HepG2 (cell line): ENCODE results near the gene GMEB2. TPM values are rescaled to one million over a fixed set of nuclear protein-coding genes. Genes with fewer than 3 reads are reported as not detected.
A peak's percentile ranks its signal among the peaks of the same experiment; 100 is the strongest.

Source experiments
- ATM ChIP-seq: fragments of 450-650 bp; IDR thresholded peaks from 2 replicates; pipeline ENCODE4 v1.7.1; 2017; ENCODE audit warnings: mild to moderate bottlenecking, borderline replicate concordance
- GFI1 ChIP-seq: sonication (generic); formaldehyde crosslinking; IDR thresholded peaks from 2 replicates; pipeline ENCODE4 v1.5.0; 2020; ENCODE audit warnings: missing genetic modification reagents, mild to moderate bottlenecking, borderline replicate concordance
- HDAC6 ChIP-seq: fragments of 200-600 bp; sonication (generic); IDR thresholded peaks from 2 replicates; pipeline ENCODE4 v1.7.0; 2017; ENCODE audit warnings: mild to moderate bottlenecking, antibody characterized with exemption, low read length, low read depth
- HNF4G ChIP-seq, 2 experiments: sonication (generic) in 1 of 2; formaldehyde crosslinking in 1 of 2; IDR thresholded peaks; 2 replicates each; pipeline versions ENCODE4 v1.4.0 to v1.6.1; 2011 to 2020; ENCODE audit warnings: borderline replicate concordance in 2 of 2, low read depth in 2 of 2, mild to moderate bottlenecking in 2 of 2, low read length in 1 of 2, missing genetic modification reagents in 1 of 2, moderate library complexity in 1 of 2
- MAFG ChIP-seq: sonication (generic); formaldehyde crosslinking; IDR thresholded peaks from 2 replicates; pipeline ENCODE4 v1.5.1; 2020; ENCODE audit warnings: mild to moderate bottlenecking, missing genetic modification reagents
- MBNL3 ChIP-seq: fragments of 250-450 bp; sonication (Bioruptor Pico); conservative IDR thresholded peaks from 2 replicates; pipeline ENCODE4 v1.8.0; 2022; ENCODE audit warnings: mild to moderate bottlenecking, inconsistent platforms
- MTF1 ChIP-seq: sonication (generic); formaldehyde crosslinking; IDR thresholded peaks from 2 replicates; pipeline ENCODE4 v1.5.0; 2020; ENCODE audit warnings: missing genetic modification reagents
- NFATC3 ChIP-seq: sonication (generic); formaldehyde crosslinking; IDR thresholded peaks from 2 replicates; pipeline ENCODE4 v1.5.1; 2020; ENCODE audit warnings: mild to moderate bottlenecking, missing genetic modification reagents
- NRL ChIP-seq: sonication (generic); formaldehyde crosslinking; IDR thresholded peaks from 2 replicates; pipeline ENCODE4 v1.5.0; 2020; ENCODE audit warnings: missing genetic modification reagents, mild to moderate bottlenecking, moderate library complexity, borderline replicate concordance
- PLRG1 ChIP-seq: fragments of 450-650 bp; conservative IDR thresholded peaks from 2 replicates; pipeline ENCODE4 v1.6.1; 2016
- SETDB1 ChIP-seq: sonication (generic); formaldehyde crosslinking; IDR thresholded peaks from 2 replicates; pipeline ENCODE4 v1.5.1; 2020; ENCODE audit warnings: missing genetic modification reagents, mild to moderate bottlenecking, borderline replicate concordance
- SIN3B ChIP-seq: fragments of 150-350 bp; IDR thresholded peaks from 2 replicates; pipeline ENCODE4 v1.6.1; 2014; ENCODE audit warnings: low read length
- SMYD3 ChIP-seq: sonication (generic); formaldehyde crosslinking; IDR thresholded peaks from 2 replicates; pipeline ENCODE4 v1.8.1; 2023; ENCODE audit warnings: mild to moderate bottlenecking, missing genetic modification reagents
- SP2 ChIP-seq: sonication (generic); formaldehyde crosslinking; IDR thresholded peaks from 2 replicates; pipeline ENCODE4 v1.5.1; 2020; ENCODE audit warnings: mild to moderate bottlenecking, missing genetic modification reagents
- SRSF1 ChIP-seq: fragments of 200-400 bp; formaldehyde crosslinking; optimal IDR thresholded peaks from 2 replicates; pipeline ENCODE3; 2017; ENCODE audit warnings: mild to moderate bottlenecking, low read depth, low read length, moderate library complexity
- TAF15 ChIP-seq: fragments of 200-400 bp; formaldehyde crosslinking; IDR thresholded peaks from one replicate; pipeline ENCODE4 v1.6.1; 2018; ENCODE audit warnings: mild to moderate bottlenecking, low read depth, low read length; ENCODE audit not compliant: poor library complexity, severe bottlenecking
- ZNF234 ChIP-seq: sonication (generic); formaldehyde crosslinking; conservative IDR thresholded peaks from 2 replicates; pipeline ENCODE4 v1.5.1; 2020; ENCODE audit warnings: mild to moderate bottlenecking, missing genetic modification reagents
- ZNF260 ChIP-seq: sonication (generic); formaldehyde crosslinking; IDR thresholded peaks from 2 replicates; pipeline ENCODE4 v1.4.0; 2020; ENCODE audit warnings: missing genetic modification reagents, low read depth, mild to moderate bottlenecking, borderline replicate concordance
- ZNF607 ChIP-seq: sonication (generic); formaldehyde crosslinking; IDR thresholded peaks from 2 replicates; pipeline ENCODE4 v1.5.1; 2020; ENCODE audit warnings: missing genetic modification reagents, mild to moderate bottlenecking, borderline replicate concordance
- ZNF615 ChIP-seq: sonication (generic); formaldehyde crosslinking; IDR thresholded peaks from 2 replicates; pipeline ENCODE4 v1.5.0; 2020; ENCODE audit warnings: mild to moderate bottlenecking, missing genetic modification reagents, borderline replicate concordance
- ZNF678 ChIP-seq: sonication (generic); formaldehyde crosslinking; IDR thresholded peaks from 2 replicates; pipeline ENCODE4 v1.4.0; 2020; ENCODE audit warnings: mild to moderate bottlenecking, missing genetic modification reagents
- polyA plus RNA-seq, 8 experiments: library from polyadenylated mRNA; depleted of rRNA in 3 of 8; stranded (reverse) in 7 of 8; unstranded in 1 of 8; fragments of >200 nt; fragmentation: Illumina TruSeq in 4 of 8; extraction: Trizol in 4 of 8; gene quantifications; 2 replicates each; pipeline versions ENCODE4 v1.2.1 to v1.2.3, GENCODE V29; 2011 to 2016; ENCODE audit warnings: low read depth in 4 of 8, missing spikeins in 1 of 8, mixed read lengths in 1 of 8; ENCODE audit not compliant: insufficient read depth in 1 of 8
- total RNA-seq, 5 experiments: library from RNA; depleted of rRNA; stranded (reverse); fragments of >200 nt; fragmentation: Illumina TruSeq; extraction: Trizol; gene quantifications; 2 replicates each; pipeline ENCODE4 v1.2.3, GENCODE V29; 2016; ENCODE audit warnings: low read depth in 1 of 5
- TF ChIP-seq, protein P1 (sequence below): sonication (generic); formaldehyde crosslinking; conservative IDR thresholded peaks from 2 replicates; pipeline ENCODE4 v1.8.0; 2022; ENCODE audit warnings: low read depth, missing genetic modification reagents
- TF ChIP-seq, protein P2 (sequence below): IDR thresholded peaks from 2 replicates; pipeline ENCODE4 v1.6.1; 2016; ENCODE audit warnings: low read depth
- TF ChIP-seq, protein P3 (sequence below): sonication (generic); formaldehyde crosslinking; IDR thresholded peaks from 2 replicates; pipeline ENCODE4 v1.4.0; 2020; ENCODE audit warnings: missing genetic modification reagents
- TF ChIP-seq, protein P4 (sequence below): sonication (generic); formaldehyde crosslinking; IDR thresholded peaks from 2 replicates; pipeline ENCODE4 v1.8.0; 2022; ENCODE audit warnings: missing genetic modification reagents, low read depth, mild to moderate bottlenecking, borderline replicate concordance

The GMEB2 gene
- total and polyA plus RNA-seq, 2 of the 13 experiments (the other 11 are each of a cell fraction or from before 2014, with no cell fraction given): 10.6 to 12.4 TPM

DNA sequence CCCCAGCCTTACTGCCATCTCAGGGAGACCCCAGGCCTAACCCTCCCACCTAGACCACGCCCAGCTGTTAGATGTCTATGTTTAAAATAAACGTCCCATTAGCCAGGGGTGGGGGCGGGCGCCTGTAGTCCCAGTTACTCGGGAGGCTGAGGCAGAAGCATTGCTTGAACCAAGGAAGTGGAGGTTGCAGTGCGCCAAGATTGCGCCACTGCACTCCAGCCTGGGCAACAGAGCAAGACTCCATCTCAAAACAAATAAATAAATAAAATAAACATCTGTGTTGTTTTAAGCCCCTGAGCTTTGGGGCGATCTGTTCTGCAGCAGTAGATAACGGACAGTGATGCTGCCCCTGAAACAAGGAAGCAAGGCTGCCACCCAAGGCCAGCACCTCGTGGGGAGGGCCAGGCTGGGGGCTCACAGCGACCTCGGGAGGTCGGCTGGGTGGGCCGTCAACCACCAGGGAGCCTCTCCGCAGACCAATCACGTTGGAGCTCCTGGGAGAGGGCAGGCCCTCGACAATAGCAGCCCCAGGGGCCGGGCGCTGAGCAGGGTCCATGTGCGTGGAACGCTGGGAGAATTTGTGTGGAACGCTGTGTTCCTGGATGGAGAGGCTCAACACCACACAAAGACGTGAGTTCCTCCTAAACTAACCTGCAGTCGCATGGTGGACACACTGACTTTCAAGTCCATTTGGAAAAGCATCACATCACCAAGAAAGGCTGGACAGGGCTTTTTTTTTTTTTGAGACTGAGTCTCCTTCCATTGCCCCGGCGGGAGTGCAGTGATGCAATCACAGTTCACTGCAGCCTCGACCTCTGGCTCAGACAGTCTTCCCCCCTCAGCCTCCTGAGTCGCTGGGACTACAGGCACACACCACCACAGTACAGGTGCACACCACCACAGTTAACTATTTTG, 51.8 kb downstream of the GMEB2 start (continued):
- TF ChIP-seq, protein P1, sequence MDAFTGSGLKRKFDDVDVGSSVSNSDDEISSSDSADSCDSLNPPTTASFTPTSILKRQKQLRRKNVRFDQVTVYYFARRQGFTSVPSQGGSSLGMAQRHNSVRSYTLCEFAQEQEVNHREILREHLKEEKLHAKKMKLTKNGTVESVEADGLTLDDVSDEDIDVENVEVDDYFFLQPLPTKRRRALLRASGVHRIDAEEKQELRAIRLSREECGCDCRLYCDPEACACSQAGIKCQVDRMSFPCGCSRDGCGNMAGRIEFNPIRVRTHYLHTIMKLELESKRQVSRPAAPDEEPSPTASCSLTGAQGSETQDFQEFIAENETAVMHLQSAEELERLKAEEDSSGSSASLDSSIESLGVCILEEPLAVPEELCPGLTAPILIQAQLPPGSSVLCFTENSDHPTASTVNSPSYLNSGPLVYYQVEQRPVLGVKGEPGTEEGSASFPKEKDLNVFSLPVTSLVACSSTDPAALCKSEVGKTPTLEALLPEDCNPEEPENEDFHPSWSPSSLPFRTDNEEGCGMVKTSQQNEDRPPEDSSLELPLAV (CRISPR knock-in tag): no peak
- no peak for TF ChIP-seq NRL (CRISPR knock-in tag)
- no peak for TF ChIP-seq SIN3B
- no peak for TF ChIP-seq NFATC3 (CRISPR knock-in tag)
- TF ChIP-seq, protein P2, sequence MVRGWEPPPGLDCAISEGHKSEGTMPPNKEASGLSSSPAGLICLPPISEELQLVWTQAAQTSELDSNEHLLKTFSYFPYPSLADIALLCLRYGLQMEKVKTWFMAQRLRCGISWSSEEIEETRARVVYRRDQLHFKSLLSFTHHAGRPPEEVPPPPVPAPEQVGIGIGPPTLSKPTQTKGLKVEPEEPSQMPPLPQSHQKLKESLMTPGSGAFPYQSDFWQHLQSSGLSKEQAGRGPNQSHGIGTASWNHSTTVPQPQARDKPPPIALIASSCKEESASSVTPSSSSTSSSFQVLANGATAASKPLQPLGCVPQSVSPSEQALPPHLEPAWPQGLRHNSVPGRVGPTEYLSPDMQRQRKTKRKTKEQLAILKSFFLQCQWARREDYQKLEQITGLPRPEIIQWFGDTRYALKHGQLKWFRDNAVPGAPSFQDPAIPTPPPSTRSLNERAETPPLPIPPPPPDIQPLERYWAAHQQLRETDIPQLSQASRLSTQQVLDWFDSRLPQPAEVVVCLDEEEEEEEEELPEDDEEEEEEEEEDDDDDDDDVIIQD: no peak
- 0 out of 2 replicates have a peak, but pooled peaks have one; percentile 80 for TF ChIP-seq ZNF234 (CRISPR knock-in tag)
- no peak for TF ChIP-seq MAFG (CRISPR knock-in tag)
- TF ChIP-seq, protein P3, sequence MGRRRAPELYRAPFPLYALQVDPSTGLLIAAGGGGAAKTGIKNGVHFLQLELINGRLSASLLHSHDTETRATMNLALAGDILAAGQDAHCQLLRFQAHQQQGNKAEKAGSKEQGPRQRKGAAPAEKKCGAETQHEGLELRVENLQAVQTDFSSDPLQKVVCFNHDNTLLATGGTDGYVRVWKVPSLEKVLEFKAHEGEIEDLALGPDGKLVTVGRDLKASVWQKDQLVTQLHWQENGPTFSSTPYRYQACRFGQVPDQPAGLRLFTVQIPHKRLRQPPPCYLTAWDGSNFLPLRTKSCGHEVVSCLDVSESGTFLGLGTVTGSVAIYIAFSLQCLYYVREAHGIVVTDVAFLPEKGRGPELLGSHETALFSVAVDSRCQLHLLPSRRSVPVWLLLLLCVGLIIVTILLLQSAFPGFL (CRISPR knock-in tag): no peak
- no peak for TF ChIP-seq ATM
- no peak for TF ChIP-seq SMYD3 (CRISPR knock-in tag)
- TF ChIP-seq, protein P4, sequence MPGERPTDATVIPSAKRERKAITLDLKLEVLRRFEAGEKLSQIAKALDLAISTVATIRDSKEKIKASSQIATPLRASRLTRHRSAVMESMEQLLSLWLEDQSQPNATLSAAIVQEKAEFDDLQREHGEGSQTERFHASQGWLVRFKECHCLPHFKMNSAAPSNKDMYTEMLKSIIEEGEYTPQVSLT (CRISPR knock-in tag): no peak
- TF ChIP-seq ZNF260 (CRISPR knock-in tag): no peak
- peak; percentile 63 for TF ChIP-seq SP2 (CRISPR knock-in tag)
- no peak for TF ChIP-seq ZNF615 (CRISPR knock-in tag)
- 0 out of 2 replicates have a peak, but pooled peaks have one; percentile 50 for TF ChIP-seq SETDB1 (CRISPR knock-in tag)
- TF ChIP-seq PLRG1: no peak
- no peak for TF ChIP-seq MBNL3 (CRISPR knock-in tag)
- no peak for TF ChIP-seq HDAC6
- no peak for TF ChIP-seq GFI1 (CRISPR knock-in tag)
- no peak for TF ChIP-seq ZNF678 (CRISPR knock-in tag)
- TF ChIP-seq SRSF1: no peak
- no peak for TF ChIP-seq TAF15
- 0 out of 2 replicates have a peak, but pooled peaks have one; percentile 20 for TF ChIP-seq HNF4G (IDR thresholded peaks at IDR 0.05; ENCODE audit: borderline replicate concordance, low read depth, low read length)
- peak; percentile 25; the same call in 1 of the 2 replicates for TF ChIP-seq HNF4G (CRISPR knock-in tag; IDR thresholded peaks at IDR 0.05; ENCODE audit: borderline replicate concordance, low read depth)
- no peak for TF ChIP-seq MTF1
- TF ChIP-seq ZNF607 (CRISPR knock-in tag): peak; percentile 93
